Measurements from ENCODE around the gene PARVB. TPM values are rescaled to one million over a fixed set of nuclear protein-coding genes. Genes with fewer than 3 reads are reported as not detected.

PARVB gene
- total RNA-seq, 1 donor from 2014 or later = 4.4 TPM

- Mint-ChIP-seq H3K27me3 (ENCODE audit: unreplicated experiment) (peaks cover 5% of the 10 kb centered on the region), H3K4me1 (ENCODE audit: unreplicated experiment) (peaks cover 33% of the 10 kb centered on the region), H3K36me3 (ENCODE audit: unreplicated experiment) (no peaks in the 10 kb centered on the region), H3K27ac (ENCODE audit: unreplicated experiment) (no peak overlapping the region), H3K4me3 (ENCODE audit: unreplicated experiment) (no peak overlapping the region), H3K9me3 (ENCODE audit: unreplicated experiment) (no peaks in the 10 kb centered on the region)
- no peak for DNase-seq (ENCODE audit: extremely low spot score, unreplicated experiment)
- TF ChIP-seq CTCF (IDR thresholded peaks at IDR 0.05) = no peak
Measured at GRCh38 chr22:44144046-44144569, 120.0 kb downstream of the PARVB start.

- H3K27me3 Mint-ChIP-seq (ENCODE audit: unreplicated experiment) = peaks cover 5% of the 10 kb centered on the region
- H3K27ac Mint-ChIP-seq (ENCODE audit: unreplicated experiment) = no peak overlapping the region
- no peak overlapping the region for H3K4me3 Mint-ChIP-seq (ENCODE audit: unreplicated experiment)
- H3K9me3 Mint-ChIP-seq (ENCODE audit: unreplicated experiment) = no peaks in the 10 kb centered on the region
- H3K4me1 Mint-ChIP-seq (ENCODE audit: unreplicated experiment) = peaks cover 33% of the 10 kb centered on the region
- H3K36me3 Mint-ChIP-seq (ENCODE audit: unreplicated experiment) = no peaks in the 10 kb centered on the region
- DNase-seq (ENCODE audit: extremely low spot score, unreplicated experiment) = no peak
- TF ChIP-seq CTCF (IDR thresholded peaks at IDR 0.05) = no peak
Measured at GRCh38 chr22:44145544-44145943, 121.4 kb downstream of the PARVB start.

GRCh38 chr22:44146088-44146861 is 122.2 kb downstream of the PARVB start:
- DNase-seq (ENCODE audit: extremely low spot score, unreplicated experiment) = no peak
- no peak overlapping the region for H3K4me3 Mint-ChIP-seq (ENCODE audit: unreplicated experiment)
- H3K36me3 Mint-ChIP-seq (ENCODE audit: unreplicated experiment) = no peaks in the 10 kb centered on the region
- H3K9me3 Mint-ChIP-seq (ENCODE audit: unreplicated experiment) = no peaks in the 10 kb centered on the region
- no peak for TF ChIP-seq CTCF (IDR thresholded peaks at IDR 0.05)
- no peak overlapping the region for H3K27ac Mint-ChIP-seq (ENCODE audit: unreplicated experiment)
- H3K27me3 Mint-ChIP-seq (ENCODE audit: unreplicated experiment) = peaks cover 5% of the 10 kb centered on the region
- peaks cover 34% of the 10 kb centered on the region for H3K4me1 Mint-ChIP-seq (ENCODE audit: unreplicated experiment)

- peak overlapping the region; percentile 35 for H3K27ac Mint-ChIP-seq (ENCODE audit: unreplicated experiment)
- no peaks in the 10 kb centered on the region for H3K36me3 Mint-ChIP-seq (ENCODE audit: unreplicated experiment)
- no peak overlapping the region for H3K4me3 Mint-ChIP-seq (ENCODE audit: unreplicated experiment)
- no peak for TF ChIP-seq CTCF (IDR thresholded peaks at IDR 0.05)
- no peaks in the 10 kb centered on the region for H3K9me3 Mint-ChIP-seq (ENCODE audit: unreplicated experiment)
- H3K27me3 Mint-ChIP-seq (ENCODE audit: unreplicated experiment) = peaks cover 5% of the 10 kb centered on the region
- DNase-seq (ENCODE audit: extremely low spot score, unreplicated experiment) = no peak
- H3K4me1 Mint-ChIP-seq (ENCODE audit: unreplicated experiment) = peaks cover 39% of the 10 kb centered on the region
Measured at GRCh38 chr22:44147008-44147645, 123.0 kb downstream of the PARVB start.
